Prostate gland (tissue), 2 donors: Measurements from ENCODE around the gene UGDH.

ENCODE experiments used
- POLR2A ChIP-seq: fragments of 450-650 bp; IDR thresholded peaks from one replicate; pipeline ENCODE4 v1.6.1; 2016; ENCODE audit warnings: antibody characterized with exemption, mild to moderate bottlenecking
- POLR2AphosphoS5 ChIP-seq: sonication (generic); formaldehyde crosslinking; IDR thresholded peaks from one replicate; pipeline ENCODE4 v1.6.1; 2017; ENCODE audit warnings: antibody characterized with exemption
- TF ChIP-seq, protein P1 (sequence below), 4 experiments: fragments of 200-600 bp in 2 of 4; fragments of 450-650 bp in 2 of 4; sonication (generic) in 2 of 4; IDR thresholded peaks; 1 replicate in 3 of 4; 2 replicates in 1 of 4; pipeline ENCODE4 v1.5.1; 2016 to 2019; ENCODE audit warnings: antibody characterized with exemption in 4 of 4, mild to moderate bottlenecking in 2 of 4, moderate library complexity in 2 of 4

DNA sequence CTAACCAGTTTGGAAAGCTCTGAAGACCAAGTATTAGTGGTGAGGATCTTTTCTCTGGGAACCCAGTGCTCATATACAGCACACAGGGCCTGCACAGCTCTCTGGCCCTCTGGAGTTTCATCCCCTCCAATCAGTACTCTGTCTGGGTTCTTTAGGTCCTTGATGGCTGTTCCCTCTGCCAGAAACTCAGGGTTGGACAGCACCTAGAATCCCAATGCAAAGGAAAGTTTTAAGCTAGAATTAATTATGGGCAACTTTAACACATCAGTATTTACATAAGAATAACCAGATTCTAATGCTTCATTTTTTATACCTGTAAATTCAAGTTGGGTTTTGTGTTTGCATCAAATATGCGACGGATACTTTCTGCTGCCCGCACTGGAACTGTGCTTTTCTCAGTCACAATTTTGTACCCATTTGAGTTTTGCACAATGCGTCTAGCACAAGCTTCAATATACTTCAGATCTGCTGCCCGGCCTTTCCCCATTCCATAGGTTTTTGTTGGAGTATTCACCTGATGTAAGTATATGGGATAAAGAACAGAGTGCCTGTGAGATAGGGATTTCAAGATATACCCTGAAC, 16.8 kb downstream of the UGDH start:
- TF ChIP-seq, protein P1, sequence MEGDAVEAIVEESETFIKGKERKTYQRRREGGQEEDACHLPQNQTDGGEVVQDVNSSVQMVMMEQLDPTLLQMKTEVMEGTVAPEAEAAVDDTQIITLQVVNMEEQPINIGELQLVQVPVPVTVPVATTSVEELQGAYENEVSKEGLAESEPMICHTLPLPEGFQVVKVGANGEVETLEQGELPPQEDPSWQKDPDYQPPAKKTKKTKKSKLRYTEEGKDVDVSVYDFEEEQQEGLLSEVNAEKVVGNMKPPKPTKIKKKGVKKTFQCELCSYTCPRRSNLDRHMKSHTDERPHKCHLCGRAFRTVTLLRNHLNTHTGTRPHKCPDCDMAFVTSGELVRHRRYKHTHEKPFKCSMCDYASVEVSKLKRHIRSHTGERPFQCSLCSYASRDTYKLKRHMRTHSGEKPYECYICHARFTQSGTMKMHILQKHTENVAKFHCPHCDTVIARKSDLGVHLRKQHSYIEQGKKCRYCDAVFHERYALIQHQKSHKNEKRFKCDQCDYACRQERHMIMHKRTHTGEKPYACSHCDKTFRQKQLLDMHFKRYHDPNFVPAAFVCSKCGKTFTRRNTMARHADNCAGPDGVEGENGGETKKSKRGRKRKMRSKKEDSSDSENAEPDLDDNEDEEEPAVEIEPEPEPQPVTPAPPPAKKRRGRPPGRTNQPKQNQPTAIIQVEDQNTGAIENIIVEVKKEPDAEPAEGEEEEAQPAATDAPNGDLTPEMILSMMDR (IDR thresholded peaks at IDR 0.05), result no peak
- TF ChIP-seq POLR2A (no peak), POLR2AphosphoS5 (no peak)
